GM19035 (cell line): ENCODE data around the gene PATJ.
"Not testable (repeated sequence)": the region's sequence is repeated elsewhere in the genome, so short reads cannot be mapped to it uniquely, and the experiment has no call there.

ENCODE experiments used
- ATAC-seq: cut with Tn5 transposase; IDR thresholded peaks from one replicate; pipeline ENCODE4 v1.9.1; 2021; ENCODE audit not compliant: unreplicated experiment

PATJ gene

GRCh38 chr1:61875198-61875597 lies 132.9 kb downstream of the PATJ start:
- ATAC-seq, result no peak

GRCh38 chr1:61879887-61880474 lies 137.7 kb downstream of the PATJ start:
- not testable (repeated sequence) for ATAC-seq

- ATAC-seq, result no peak
Measured at GRCh38 chr1:61887076-61887867, 145.0 kb downstream of the PATJ start.

GRCh38 chr1:61887931-61888564 lies 145.8 kb downstream of the PATJ start:
- ATAC-seq, result no peak

- ATAC-seq, result no peak
Measured at GRCh38 chr1:61888808-61889207, 146.5 kb downstream of the PATJ start.

- ATAC-seq, result not testable (repeated sequence)
Measured at GRCh38 chr1:61890435-61890834, 148.2 kb downstream of the PATJ start.

GRCh38 chr1:61892977-61893376 lies 150.7 kb downstream of the PATJ start:
- no peak for ATAC-seq

- ATAC-seq, result not testable (repeated sequence)
Measured at GRCh38 chr1:61894296-61894695, 152.0 kb downstream of the PATJ start.

GRCh38 chr1:61895175-61895574 lies 152.9 kb downstream of the PATJ start:
- no peak for ATAC-seq

- ATAC-seq, result no peak
Measured at GRCh38 chr1:61898658-61899057, 156.4 kb downstream of the PATJ start.

GRCh38 chr1:61904354-61904753 lies 162.1 kb downstream of the PATJ start:
- ATAC-seq, result no peak

- no peak for ATAC-seq
Measured at GRCh38 chr1:61907102-61907501, 164.8 kb downstream of the PATJ start.

GRCh38 chr1:61910035-61910434 lies 167.8 kb downstream of the PATJ start:
- ATAC-seq, result no peak

- no peak for ATAC-seq
Measured at GRCh38 chr1:61914823-61915482, 172.7 kb downstream of the PATJ start.

- no peak for ATAC-seq
Measured at GRCh38 chr1:61921435-61921834, 179.2 kb downstream of the PATJ start.

GRCh38 chr1:61922950-61923480 lies 180.7 kb downstream of the PATJ start:
- ATAC-seq, result no peak

GRCh38 chr1:61925591-61926298 lies 183.5 kb downstream of the PATJ start:
- ATAC-seq, result no peak

- no peak for ATAC-seq
Measured at GRCh38 chr1:61926597-61926996, 184.3 kb downstream of the PATJ start.

GRCh38 chr1:61930116-61930645 lies 187.9 kb downstream of the PATJ start:
- ATAC-seq, result no peak

GRCh38 chr1:61931587-61932279 lies 189.5 kb downstream of the PATJ start:
- no peak for ATAC-seq
